SK-N-SH treated with all-trans-retinoic acid at 6 μM for 48 hours (cell line): ENCODE data around the gene CCDC197.

Experiments used
- ATAC-seq: fragments of 200-7000 bp; cut with Tn5 transposase; 3 replicates; pipeline ENCODE4 v1.9.1; 2020; ENCODE audit warnings: mild to moderate bottlenecking, moderate library complexity
- CSDC2 ChIP-seq: fragments of 250-450 bp; sonication (Bioruptor Pico); IDR thresholded peaks from 2 replicates; pipeline ENCODE4 v1.5.0; 2020; ENCODE audit warnings: mild to moderate bottlenecking, moderate library complexity
- ESRRG ChIP-seq: fragments of 250-450 bp; sonication (Bioruptor Pico); IDR thresholded peaks from 2 replicates; pipeline ENCODE4 v1.6.1; 2021; ENCODE audit warnings: mild to moderate bottlenecking
- GLIS3 ChIP-seq: fragments of 250-450 bp; sonication (Bioruptor Pico); IDR thresholded peaks from 2 replicates; pipeline ENCODE4 v1.5.0; 2020; ENCODE audit warnings: mild to moderate bottlenecking, moderate library complexity
- ISL1 ChIP-seq: fragments of 250-450 bp; sonication (Bioruptor Pico); IDR thresholded peaks from 2 replicates; pipeline ENCODE4 v2.1.2; 2022; ENCODE audit warnings: mild to moderate bottlenecking, moderate library complexity
- OSR1 ChIP-seq: fragments of 250-450 bp; sonication (Bioruptor Pico); IDR thresholded peaks from 2 replicates; pipeline ENCODE4 v1.8.0; 2022; ENCODE audit warnings: moderate library complexity, mild to moderate bottlenecking, inconsistent platforms
- PPARA ChIP-seq: fragments of 250-450 bp; sonication (Bioruptor Pico); IDR thresholded peaks from 2 replicates; pipeline ENCODE4 v1.5.0; 2020; ENCODE audit warnings: mild to moderate bottlenecking, borderline replicate concordance
- RARB ChIP-seq: fragments of 250-450 bp; sonication (Bioruptor Pico); IDR thresholded peaks from 2 replicates; pipeline ENCODE4 v1.8.0; 2021; ENCODE audit warnings: mild to moderate bottlenecking, moderate library complexity
- SNAI2 ChIP-seq: fragments of 250-450 bp; sonication (Bioruptor Pico); IDR thresholded peaks from 2 replicates; pipeline ENCODE4 v1.5.0; 2020; ENCODE audit warnings: mild to moderate bottlenecking, moderate library complexity
- TCF4 ChIP-seq: fragments of 250-450 bp; sonication (Bioruptor Pico); IDR thresholded peaks from 2 replicates; pipeline ENCODE4 v1.8.0; 2021; ENCODE audit warnings: mild to moderate bottlenecking, moderate library complexity, borderline replicate concordance
- TOX ChIP-seq: fragments of 250-450 bp; sonication (Bioruptor Pico); IDR thresholded peaks from 2 replicates; pipeline ENCODE4 v1.8.0; 2021; ENCODE audit warnings: mild to moderate bottlenecking, moderate library complexity, borderline replicate concordance
- ZNF565 ChIP-seq: fragments of 450-650 bp; formaldehyde crosslinking; conservative IDR thresholded peaks from 2 replicates; pipeline ENCODE4 v1.5.0; 2020; ENCODE audit warnings: low read depth, mild to moderate bottlenecking, moderate library complexity
- ZNF70 ChIP-seq: fragments of 450-650 bp; formaldehyde crosslinking; IDR thresholded peaks from 2 replicates; pipeline ENCODE4 v1.5.0; 2020; ENCODE audit warnings: mild to moderate bottlenecking, moderate library complexity
- TF ChIP-seq, protein P1 (sequence below): fragments of 250-450 bp; sonication (Bioruptor Pico); IDR thresholded peaks from 2 replicates; pipeline ENCODE4 v1.5.1; 2020; ENCODE audit warnings: low read depth, mild to moderate bottlenecking, moderate library complexity
- TF ChIP-seq, protein P2 (sequence below): fragments of 250-450 bp; sonication (Bioruptor Pico); IDR thresholded peaks from 2 replicates; pipeline ENCODE4 v1.8.0; 2021; ENCODE audit warnings: low read depth, mild to moderate bottlenecking, moderate library complexity, borderline replicate concordance
- TF ChIP-seq, protein P3 (sequence below): fragments of 250-450 bp; sonication (Bioruptor Pico); IDR thresholded peaks from 2 replicates; pipeline ENCODE4 v1.5.1; 2021; ENCODE audit warnings: mild to moderate bottlenecking, moderate library complexity
- TF ChIP-seq, protein P4 (sequence below): fragments of 250-450 bp; sonication (Bioruptor Pico); IDR thresholded peaks from 2 replicates; pipeline ENCODE4 v1.5.0; 2020; ENCODE audit warnings: mild to moderate bottlenecking, moderate library complexity
- TF ChIP-seq, protein P5 (sequence below): fragments of 250-450 bp; sonication (Bioruptor Pico); IDR thresholded peaks from 2 replicates; pipeline ENCODE4 v1.8.0; 2020; ENCODE audit warnings: mild to moderate bottlenecking, moderate library complexity, borderline replicate concordance

CCDC197 gene

DNA sequence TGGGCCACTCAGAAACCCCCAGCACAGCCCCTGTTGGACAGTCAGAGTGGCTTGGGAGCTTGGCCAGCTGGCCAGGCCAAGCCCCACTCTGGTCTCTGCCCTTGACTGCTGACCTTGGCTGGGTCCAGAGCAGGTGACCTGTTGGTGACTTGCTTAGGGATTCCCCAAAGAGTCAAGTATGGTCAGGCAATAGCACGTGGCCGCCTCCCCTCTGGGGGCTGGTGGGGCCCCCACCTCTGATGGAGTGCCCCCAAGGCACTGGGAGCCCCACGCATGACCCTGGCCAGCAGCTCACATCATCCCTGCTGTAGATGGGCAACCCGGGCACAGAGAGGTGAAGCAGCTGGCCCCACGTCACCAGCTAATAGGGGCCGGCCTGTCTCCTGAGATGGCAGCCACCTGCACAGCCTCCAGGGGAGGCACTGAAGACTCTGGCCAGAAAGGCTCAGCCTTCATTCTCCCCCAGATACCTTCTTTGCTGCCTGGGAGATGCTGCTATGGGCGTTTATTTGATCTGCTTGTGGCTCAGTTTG, 1.8 kb downstream of the CCDC197 start:
- no peak for ATAC-seq
- TF ChIP-seq, protein P1, sequence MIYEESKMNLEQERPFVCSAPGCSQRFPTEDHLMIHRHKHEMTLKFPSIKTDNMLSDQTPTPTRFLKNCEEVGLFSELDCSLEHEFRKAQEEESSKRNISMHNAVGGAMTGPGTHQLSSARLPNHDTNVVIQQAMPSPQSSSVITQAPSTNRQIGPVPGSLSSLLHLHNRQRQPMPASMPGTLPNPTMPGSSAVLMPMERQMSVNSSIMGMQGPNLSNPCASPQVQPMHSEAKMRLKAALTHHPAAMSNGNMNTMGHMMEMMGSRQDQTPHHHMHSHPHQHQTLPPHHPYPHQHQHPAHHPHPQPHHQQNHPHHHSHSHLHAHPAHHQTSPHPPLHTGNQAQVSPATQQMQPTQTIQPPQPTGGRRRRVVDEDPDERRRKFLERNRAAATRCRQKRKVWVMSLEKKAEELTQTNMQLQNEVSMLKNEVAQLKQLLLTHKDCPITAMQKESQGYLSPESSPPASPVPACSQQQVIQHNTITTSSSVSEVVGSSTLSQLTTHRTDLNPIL (CRISPR knock-in tag), result no peak
- TF ChIP-seq ESRRG (CRISPR knock-in tag) (no peak), ZNF565 (no peak), SNAI2 (CRISPR knock-in tag) (no peak), RARB (CRISPR knock-in tag) (no peak), ZNF70 (CRISPR knock-in tag) (no peak), OSR1 (CRISPR knock-in tag) (no peak), TOX (CRISPR knock-in tag) (no peak), CSDC2 (CRISPR knock-in tag) (no peak), TCF4 (CRISPR knock-in tag) (no peak)
- TF ChIP-seq, protein P2, sequence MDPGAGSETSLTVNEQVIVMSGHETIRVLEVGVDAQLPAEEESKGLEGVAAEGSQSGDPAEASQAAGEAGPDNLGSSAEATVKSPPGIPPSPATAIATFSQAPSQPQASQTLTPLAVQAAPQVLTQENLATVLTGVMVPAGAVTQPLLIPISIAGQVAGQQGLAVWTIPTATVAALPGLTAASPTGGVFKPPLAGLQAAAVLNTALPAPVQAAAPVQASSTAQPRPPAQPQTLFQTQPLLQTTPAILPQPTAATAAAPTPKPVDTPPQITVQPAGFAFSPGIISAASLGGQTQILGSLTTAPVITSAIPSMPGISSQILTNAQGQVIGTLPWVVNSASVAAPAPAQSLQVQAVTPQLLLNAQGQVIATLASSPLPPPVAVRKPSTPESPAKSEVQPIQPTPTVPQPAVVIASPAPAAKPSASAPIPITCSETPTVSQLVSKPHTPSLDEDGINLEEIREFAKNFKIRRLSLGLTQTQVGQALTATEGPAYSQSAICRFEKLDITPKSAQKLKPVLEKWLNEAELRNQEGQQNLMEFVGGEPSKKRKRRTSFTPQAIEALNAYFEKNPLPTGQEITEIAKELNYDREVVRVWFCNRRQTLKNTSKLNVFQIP (CRISPR knock-in tag), result no peak
- TF ChIP-seq, protein P3, sequence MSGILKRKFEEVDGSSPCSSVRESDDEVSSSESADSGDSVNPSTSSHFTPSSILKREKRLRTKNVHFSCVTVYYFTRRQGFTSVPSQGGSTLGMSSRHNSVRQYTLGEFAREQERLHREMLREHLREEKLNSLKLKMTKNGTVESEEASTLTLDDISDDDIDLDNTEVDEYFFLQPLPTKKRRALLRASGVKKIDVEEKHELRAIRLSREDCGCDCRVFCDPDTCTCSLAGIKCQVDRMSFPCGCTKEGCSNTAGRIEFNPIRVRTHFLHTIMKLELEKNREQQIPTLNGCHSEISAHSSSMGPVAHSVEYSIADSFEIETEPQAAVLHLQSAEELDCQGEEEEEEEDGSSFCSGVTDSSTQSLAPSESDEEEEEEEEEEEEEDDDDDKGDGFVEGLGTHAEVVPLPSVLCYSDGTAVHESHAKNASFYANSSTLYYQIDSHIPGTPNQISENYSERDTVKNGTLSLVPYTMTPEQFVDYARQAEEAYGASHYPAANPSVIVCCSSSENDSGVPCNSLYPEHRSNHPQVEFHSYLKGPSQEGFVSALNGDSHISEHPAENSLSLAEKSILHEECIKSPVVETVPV (CRISPR knock-in tag), result no peak

DNA sequence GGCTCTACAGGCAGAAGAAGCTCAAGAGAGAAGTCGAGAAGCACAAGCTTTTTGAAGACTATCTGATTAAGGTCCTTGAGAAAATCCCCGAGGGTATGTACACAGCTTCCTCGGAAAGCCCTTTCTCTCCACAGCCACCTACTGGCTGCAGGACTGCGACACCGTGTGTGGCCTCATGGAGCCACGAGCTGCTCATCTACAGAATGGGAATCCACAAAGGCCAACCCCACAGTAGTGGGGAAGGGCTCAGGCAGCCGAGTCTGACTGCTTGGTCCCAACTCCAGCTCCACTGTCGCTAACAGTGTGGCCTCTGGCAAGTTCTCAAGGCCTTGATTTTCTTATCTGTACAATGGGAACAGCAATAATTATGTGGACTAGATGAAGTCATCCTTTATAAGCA, 2.5 kb downstream of the CCDC197 start:
- ATAC-seq, result no peak
- TF ChIP-seq, protein P4, sequence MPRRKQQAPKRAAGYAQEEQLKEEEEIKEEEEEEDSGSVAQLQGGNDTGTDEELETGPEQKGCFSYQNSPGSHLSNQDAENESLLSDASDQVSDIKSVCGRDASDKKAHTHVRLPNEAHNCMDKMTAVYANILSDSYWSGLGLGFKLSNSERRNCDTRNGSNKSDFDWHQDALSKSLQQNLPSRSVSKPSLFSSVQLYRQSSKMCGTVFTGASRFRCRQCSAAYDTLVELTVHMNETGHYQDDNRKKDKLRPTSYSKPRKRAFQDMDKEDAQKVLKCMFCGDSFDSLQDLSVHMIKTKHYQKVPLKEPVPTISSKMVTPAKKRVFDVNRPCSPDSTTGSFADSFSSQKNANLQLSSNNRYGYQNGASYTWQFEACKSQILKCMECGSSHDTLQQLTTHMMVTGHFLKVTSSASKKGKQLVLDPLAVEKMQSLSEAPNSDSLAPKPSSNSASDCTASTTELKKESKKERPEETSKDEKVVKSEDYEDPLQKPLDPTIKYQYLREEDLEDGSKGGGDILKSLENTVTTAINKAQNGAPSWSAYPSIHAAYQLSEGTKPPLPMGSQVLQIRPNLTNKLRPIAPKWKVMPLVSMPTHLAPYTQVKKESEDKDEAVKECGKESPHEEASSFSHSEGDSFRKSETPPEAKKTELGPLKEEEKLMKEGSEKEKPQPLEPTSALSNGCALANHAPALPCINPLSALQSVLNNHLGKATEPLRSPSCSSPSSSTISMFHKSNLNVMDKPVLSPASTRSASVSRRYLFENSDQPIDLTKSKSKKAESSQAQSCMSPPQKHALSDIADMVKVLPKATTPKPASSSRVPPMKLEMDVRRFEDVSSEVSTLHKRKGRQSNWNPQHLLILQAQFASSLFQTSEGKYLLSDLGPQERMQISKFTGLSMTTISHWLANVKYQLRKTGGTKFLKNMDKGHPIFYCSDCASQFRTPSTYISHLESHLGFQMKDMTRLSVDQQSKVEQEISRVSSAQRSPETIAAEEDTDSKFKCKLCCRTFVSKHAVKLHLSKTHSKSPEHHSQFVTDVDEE (CRISPR knock-in tag), result no peak
- TF ChIP-seq, protein P3 (CRISPR knock-in tag), result no peak
- TF ChIP-seq RARB (CRISPR knock-in tag) (no peak), PPARA (CRISPR knock-in tag) (no peak), OSR1 (CRISPR knock-in tag) (no peak), ESRRG (CRISPR knock-in tag) (no peak), TCF4 (CRISPR knock-in tag) (no peak), ISL1 (CRISPR knock-in tag) (no peak), GLIS3 (no peak)
- TF ChIP-seq, protein P1 (CRISPR knock-in tag), result no peak
- TF ChIP-seq, protein P5, sequence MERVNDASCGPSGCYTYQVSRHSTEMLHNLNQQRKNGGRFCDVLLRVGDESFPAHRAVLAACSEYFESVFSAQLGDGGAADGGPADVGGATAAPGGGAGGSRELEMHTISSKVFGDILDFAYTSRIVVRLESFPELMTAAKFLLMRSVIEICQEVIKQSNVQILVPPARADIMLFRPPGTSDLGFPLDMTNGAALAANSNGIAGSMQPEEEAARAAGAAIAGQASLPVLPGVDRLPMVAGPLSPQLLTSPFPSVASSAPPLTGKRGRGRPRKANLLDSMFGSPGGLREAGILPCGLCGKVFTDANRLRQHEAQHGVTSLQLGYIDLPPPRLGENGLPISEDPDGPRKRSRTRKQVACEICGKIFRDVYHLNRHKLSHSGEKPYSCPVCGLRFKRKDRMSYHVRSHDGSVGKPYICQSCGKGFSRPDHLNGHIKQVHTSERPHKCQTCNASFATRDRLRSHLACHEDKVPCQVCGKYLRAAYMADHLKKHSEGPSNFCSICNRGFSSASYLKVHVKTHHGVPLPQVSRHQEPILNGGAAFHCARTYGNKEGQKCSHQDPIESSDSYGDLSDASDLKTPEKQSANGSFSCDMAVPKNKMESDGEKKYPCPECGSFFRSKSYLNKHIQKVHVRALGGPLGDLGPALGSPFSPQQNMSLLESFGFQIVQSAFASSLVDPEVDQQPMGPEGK, result no peak
- TF ChIP-seq, all 23 proteins: peak for 0
